HepG2 (cell line): ENCODE measurements around the gene MDP1. TPM values are rescaled to one million over a fixed set of nuclear protein-coding genes. Genes with fewer than 3 reads are reported as not detected.

ENCODE experiments used
- EHMT2 ChIP-seq: fragments of 200-600 bp; sonication (generic); IDR thresholded peaks from 2 replicates; pipeline ENCODE4 v1.7.0; 2017; ENCODE audit warnings: antibody characterized with exemption, low read depth, low read length, borderline replicate concordance
- GABPB1 ChIP-seq: IDR thresholded peaks from 2 replicates; pipeline ENCODE4 v1.6.1; 2016; ENCODE audit warnings: mild to moderate bottlenecking, missing genetic modification reagents, moderate library complexity, missing compliant biosample characterization
- GMEB1 ChIP-seq: sonication (generic); formaldehyde crosslinking; IDR thresholded peaks from 2 replicates; pipeline ENCODE4 v1.5.1; 2020; ENCODE audit warnings: missing genetic modification reagents, mild to moderate bottlenecking, borderline replicate concordance
- HBP1 ChIP-seq: IDR thresholded peaks from 2 replicates; pipeline ENCODE4 v1.6.1; 2016; ENCODE audit warnings: low read depth, control low read depth
- MAFF ChIP-seq: IDR thresholded peaks from 2 replicates; pipeline ENCODE4 v1.6.1; 2011; ENCODE audit warnings: low read depth, low read length, improper control_type of control experiment
- SALL1 ChIP-seq: sonication (generic); formaldehyde crosslinking; IDR thresholded peaks from 2 replicates; pipeline ENCODE4 v1.8.0; 2022; ENCODE audit warnings: mild to moderate bottlenecking, missing genetic modification reagents
- SAP130 ChIP-seq: IDR thresholded peaks from 2 replicates; pipeline ENCODE4 v1.6.1; 2016; ENCODE audit warnings: low read depth
- SP1 ChIP-seq, 2 experiments: fragments of 450-650 bp in 1 of 2; sonication (generic) in 1 of 2; formaldehyde crosslinking in 1 of 2; IDR thresholded peaks; 2 replicates each; pipeline versions ENCODE4 v1.4.0 to v1.6.1; 2016 to 2020; ENCODE audit warnings: missing genetic modification reagents in 1 of 2
- TIGD3 ChIP-seq: sonication (generic); formaldehyde crosslinking; IDR thresholded peaks from 2 replicates; pipeline ENCODE4 v1.5.1; 2020; ENCODE audit warnings: mild to moderate bottlenecking, missing genetic modification reagents, borderline replicate concordance
- TP53 ChIP-seq: sonication (generic); formaldehyde crosslinking; conservative IDR thresholded peaks from 2 replicates; pipeline ENCODE4 v1.4.0; 2020; ENCODE audit warnings: missing genetic modification reagents
- ZBTB42 ChIP-seq: sonication (generic); formaldehyde crosslinking; IDR thresholded peaks from 2 replicates; pipeline ENCODE4 v1.5.0; 2020; ENCODE audit warnings: mild to moderate bottlenecking, missing genetic modification reagents
- ZBTB44 ChIP-seq: sonication (generic); formaldehyde crosslinking; IDR thresholded peaks from 2 replicates; pipeline ENCODE4 v1.4.0; 2020; ENCODE audit warnings: missing genetic modification reagents
- ZBTB8A ChIP-seq: sonication (generic); formaldehyde crosslinking; IDR thresholded peaks from 2 replicates; pipeline ENCODE4 v1.4.0; 2020; ENCODE audit warnings: mild to moderate bottlenecking, low read depth, missing genetic modification reagents, borderline replicate concordance
- ZNF605 ChIP-seq: sonication (generic); formaldehyde crosslinking; IDR thresholded peaks from 2 replicates; pipeline ENCODE4 v1.8.0; 2022; ENCODE audit warnings: mild to moderate bottlenecking, missing genetic modification reagents
- ZSCAN31 ChIP-seq: sonication (generic); formaldehyde crosslinking; IDR thresholded peaks from 2 replicates; pipeline ENCODE4 v1.5.0; 2020; ENCODE audit warnings: low read depth, mild to moderate bottlenecking, missing genetic modification reagents
- ZSCAN5A ChIP-seq: sonication (generic); formaldehyde crosslinking; IDR thresholded peaks from 2 replicates; pipeline ENCODE4 v1.8.0; 2022; ENCODE audit warnings: mild to moderate bottlenecking, missing genetic modification reagents, borderline replicate concordance
- polyA plus RNA-seq, 8 experiments: library from polyadenylated mRNA; depleted of rRNA in 3 of 8; stranded (reverse) in 7 of 8; unstranded in 1 of 8; fragments of >200 nt; fragmentation: Illumina TruSeq in 4 of 8; extraction: Trizol in 4 of 8; gene quantifications; 2 replicates each; pipeline versions ENCODE4 v1.2.1 to v1.2.3, GENCODE V29; 2011 to 2016; ENCODE audit warnings: low read depth in 4 of 8, missing spikeins in 1 of 8, mixed read lengths in 1 of 8; ENCODE audit not compliant: insufficient read depth in 1 of 8
- total RNA-seq, 5 experiments: library from RNA; depleted of rRNA; stranded (reverse); fragments of >200 nt; fragmentation: Illumina TruSeq; extraction: Trizol; gene quantifications; 2 replicates each; pipeline ENCODE4 v1.2.3, GENCODE V29; 2016; ENCODE audit warnings: low read depth in 1 of 5
- TF ChIP-seq, protein P1 (sequence below): sonication (generic); formaldehyde crosslinking; IDR thresholded peaks from 2 replicates; pipeline ENCODE4 v1.4.0; 2020; ENCODE audit warnings: missing genetic modification reagents

The MDP1 gene
- total and polyA plus RNA-seq, 2 of the 13 experiments (the other 11 are each of a cell fraction or from before 2014, with no cell fraction given) = 44.1 to 48.7 TPM

- TF ChIP-seq GMEB1 (CRISPR knock-in tag) (peak; percentile 92), SP1 (IDR thresholded peaks at IDR 0.05) (no peak), SP1 (CRISPR knock-in tag; IDR thresholded peaks at IDR 0.05) (peak; percentile 89), SALL1 (CRISPR knock-in tag) (peak; percentile 97), HBP1 (peak; percentile 99), MAFF (peak; percentile 32; the same call in 1 of the 2 replicates), ZBTB42 (peak; percentile 95; the same call in 1 of the 2 replicates), TIGD3 (peak; percentile 92; the same call in 1 of the 2 replicates), SAP130 (peak; percentile 100), ZBTB8A (CRISPR knock-in tag) (peak; percentile 88; the same call in 1 of the 2 replicates), TP53 (CRISPR knock-in tag) (peak; percentile 93; the same call in 1 of the 2 replicates), ZNF605 (CRISPR knock-in tag) (peak; percentile 100), ZSCAN5A (peak; percentile 86), ZSCAN31 (CRISPR knock-in tag) (peak; percentile 96), GABPB1 (CRISPR knock-in tag) (peak; percentile 97), EHMT2 (no peak), ZBTB44 (CRISPR knock-in tag) (peak; percentile 90; the same call in 1 of the 2 replicates)
- TF ChIP-seq, protein P1, sequence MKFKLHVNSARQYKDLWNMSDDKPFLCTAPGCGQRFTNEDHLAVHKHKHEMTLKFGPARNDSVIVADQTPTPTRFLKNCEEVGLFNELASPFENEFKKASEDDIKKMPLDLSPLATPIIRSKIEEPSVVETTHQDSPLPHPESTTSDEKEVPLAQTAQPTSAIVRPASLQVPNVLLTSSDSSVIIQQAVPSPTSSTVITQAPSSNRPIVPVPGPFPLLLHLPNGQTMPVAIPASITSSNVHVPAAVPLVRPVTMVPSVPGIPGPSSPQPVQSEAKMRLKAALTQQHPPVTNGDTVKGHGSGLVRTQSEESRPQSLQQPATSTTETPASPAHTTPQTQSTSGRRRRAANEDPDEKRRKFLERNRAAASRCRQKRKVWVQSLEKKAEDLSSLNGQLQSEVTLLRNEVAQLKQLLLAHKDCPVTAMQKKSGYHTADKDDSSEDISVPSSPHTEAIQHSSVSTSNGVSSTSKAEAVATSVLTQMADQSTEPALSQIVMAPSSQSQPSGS (CRISPR knock-in tag) = peak; percentile 94
These were observed 2.7 kb downstream of the MDP1 start, which contains the start of gene CHMP4A (continued) for GRCh38 chr14:24212924-24213865.
